ENCODE data around the gene VAT1. TPM values are rescaled to one million over a fixed set of nuclear protein-coding genes. Genes with fewer than 3 reads are reported as not detected.

The VAT1 gene
- total and polyA plus RNA-seq, 2 of the 13 experiments (the other 11 are each of a cell fraction or from before 2014, with no cell fraction given): 143 to 205 TPM

GRCh38 chr17:43010667-43011308 lies 11.4 kb downstream of the VAT1 start (continued):
- TF ChIP-seq ZNF33B (CRISPR knock-in tag; IDR thresholded peaks at IDR 0.05) (no peak; the same call in 1 of the 2 replicates), ADNP (CRISPR knock-in tag; IDR thresholded peaks at IDR 0.05) (no peak), AGO2 (optimal IDR thresholded peaks at IDR 0.05; ENCODE audit: low read depth, low read length) (no peak), ZNF691 (CRISPR knock-in tag; IDR thresholded peaks at IDR 0.05; ENCODE audit: borderline replicate concordance, low read depth) (no peak), CBFB (CRISPR knock-in tag; IDR thresholded peaks at IDR 0.05) (peak; percentile 98), ZSCAN5A (CRISPR knock-in tag; IDR thresholded peaks at IDR 0.05; ENCODE audit: borderline replicate concordance) (no peak), ARHGAP35 (CRISPR knock-in tag; IDR thresholded peaks at IDR 0.05; ENCODE audit: borderline replicate concordance) (no peak), ZFP36L1 (CRISPR knock-in tag; IDR thresholded peaks at IDR 0.05) (no peak; the same call in 1 of the 2 replicates), PAWR (CRISPR knock-in tag; IDR thresholded peaks at IDR 0.05; ENCODE audit: borderline replicate concordance) (no peak), KMT2A (CRISPR knock-in tag; IDR thresholded peaks at IDR 0.05) (no peak; the same call in 1 of the 2 replicates), SNAPC5 (CRISPR knock-in tag; IDR thresholded peaks at IDR 0.05; ENCODE audit: borderline replicate concordance) (no peak), ZNF747 (CRISPR knock-in tag; IDR thresholded peaks at IDR 0.05; ENCODE audit: borderline replicate concordance) (peak; percentile 14; the same call in 1 of the 2 replicates), FOXA1 (IDR thresholded peaks at IDR 0.05) (no peak), FOXA1 (CRISPR knock-in tag; IDR thresholded peaks at IDR 0.05) (peak; percentile 76), THRA (CRISPR knock-in tag; IDR thresholded peaks at IDR 0.05; ENCODE audit: borderline replicate concordance) (peak; percentile 79; the same call in 1 of the 2 replicates), ZNF446 (CRISPR knock-in tag; IDR thresholded peaks at IDR 0.05) (no peak), ZNF761 (CRISPR knock-in tag; conservative IDR thresholded peaks at IDR 0.05) (no peak), PBX3 (CRISPR knock-in tag; IDR thresholded peaks at IDR 0.05; ENCODE audit: borderline replicate concordance) (no peak), DPF2 (CRISPR knock-in tag; IDR thresholded peaks at IDR 0.05; ENCODE audit: borderline replicate concordance, low read depth) (no peak), ZNF232 (CRISPR knock-in tag; IDR thresholded peaks at IDR 0.05; ENCODE audit: borderline replicate concordance) (no peak), SP5 (CRISPR knock-in tag; IDR thresholded peaks at IDR 0.05; ENCODE audit: borderline replicate concordance, low read depth) (peak; percentile 40; the same call in 1 of the 2 replicates), ZNF280B (CRISPR knock-in tag; IDR thresholded peaks at IDR 0.05; ENCODE audit: borderline replicate concordance) (no peak), PCBP2 (optimal IDR thresholded peaks at IDR 0.05; ENCODE audit: low read depth, low read length, poor library complexity, severe bottlenecking) (no peak), KMT2B (CRISPR knock-in tag; IDR thresholded peaks at IDR 0.05) (0 out of 2 replicates have a peak, but pooled peaks have one; percentile 43)
